HuH-7 (cell line): Measurements from ENCODE around the gene OSBPL10.
"Not testable (repeated sequence)": the region's sequence is repeated elsewhere in the genome, so short reads cannot be mapped to it uniquely, and the experiment has no call there.

Experiments
- DNase-seq: peaks from one replicate; pipeline ENCODE4 v3.0.0; 2011; ENCODE audit warnings: low spot score

The OSBPL10 gene

GRCh38 chr3:31704591-31705179 is 276.4 kb downstream of the OSBPL10 start:
- DNase-seq: no peak

DNA sequence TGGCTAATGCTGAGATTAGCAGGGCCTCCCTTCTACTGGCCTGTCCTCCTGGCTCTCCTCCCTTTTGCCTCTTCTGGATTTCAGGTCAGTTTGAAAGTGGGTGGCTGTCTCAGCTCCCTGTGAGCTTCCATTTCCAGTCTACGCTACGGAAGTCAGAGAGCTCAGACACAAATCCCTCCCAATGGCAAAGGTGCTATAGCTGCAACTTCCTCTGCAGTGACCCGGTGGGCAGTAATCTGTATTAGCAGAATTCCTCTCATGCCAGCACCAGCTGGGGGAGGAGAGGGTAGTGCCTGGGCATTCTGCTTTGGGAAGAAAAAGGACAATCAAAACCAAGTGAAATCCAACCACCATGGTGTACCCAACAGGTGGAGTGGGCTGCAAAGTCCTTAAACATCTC is 276.9 kb downstream of the OSBPL10 start:
- no peak for DNase-seq

- no peak for DNase-seq
Measured at GRCh38 chr3:31701286-31701685, 279.8 kb downstream of the OSBPL10 start.

DNA sequence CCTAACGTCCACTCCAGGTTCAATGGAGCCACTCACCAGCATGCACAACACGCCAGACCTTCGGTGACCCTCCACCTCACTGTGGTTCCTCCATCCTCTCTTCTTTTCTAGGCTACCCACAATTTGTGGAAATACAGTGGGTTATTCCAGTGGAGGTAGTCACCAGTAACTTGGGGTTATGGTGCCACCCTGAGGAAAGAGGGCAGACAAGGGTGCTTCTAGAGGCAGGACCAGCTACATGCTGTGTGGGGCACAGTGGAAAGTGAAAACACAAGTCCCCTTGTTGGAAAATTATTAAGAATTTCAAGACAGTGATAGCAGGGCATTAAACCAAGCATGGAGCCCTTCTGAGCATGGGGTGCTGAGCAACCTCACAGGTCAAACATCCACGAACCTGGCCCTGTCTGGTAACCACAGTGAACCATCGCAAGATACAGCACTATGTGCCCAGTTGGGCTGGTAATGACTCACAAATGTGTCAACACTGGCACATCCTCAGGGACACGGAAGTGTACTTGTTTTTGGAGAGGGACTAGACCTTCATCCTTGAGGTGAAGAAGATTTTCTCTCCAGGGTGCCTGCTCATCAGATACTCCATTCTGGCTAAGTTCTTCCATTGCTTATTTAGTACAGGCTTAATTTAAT is 281.6 kb downstream of the OSBPL10 start:
- DNase-seq: no peak

DNA sequence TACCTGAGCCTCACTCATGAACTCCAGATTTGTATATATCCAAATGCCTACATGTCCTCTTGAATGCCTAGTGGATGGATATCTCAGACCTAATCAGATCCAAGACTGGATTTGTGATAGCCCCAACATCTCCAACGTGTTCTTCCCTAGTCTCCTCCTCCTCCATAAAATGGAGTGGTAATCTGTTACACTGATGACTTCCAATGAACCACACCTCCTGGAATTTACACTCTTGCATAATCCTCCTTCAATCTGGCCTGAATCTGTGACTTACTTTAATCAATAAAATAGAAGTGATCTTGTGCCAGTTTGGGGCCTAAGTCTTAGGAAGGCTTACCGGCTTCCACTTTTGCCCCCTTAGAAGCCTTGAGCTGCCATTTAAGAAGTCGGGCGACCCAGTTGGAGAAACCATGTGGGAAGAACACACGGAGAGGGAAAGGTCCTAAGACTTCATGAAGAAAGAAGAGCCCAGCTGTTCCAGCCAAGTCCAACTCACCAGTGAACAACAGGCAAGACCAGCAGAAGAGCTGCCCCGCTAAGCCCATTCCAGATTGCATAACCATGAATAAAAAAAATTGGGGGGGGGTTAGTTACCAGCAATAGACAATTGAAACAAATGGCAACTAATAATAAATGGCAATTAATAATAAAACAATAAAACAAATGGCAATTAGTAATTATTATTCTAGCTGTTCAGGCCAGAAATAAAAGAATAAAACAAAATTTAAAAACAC is 284.1 kb downstream of the OSBPL10 start:
- no peak for DNase-seq

DNA sequence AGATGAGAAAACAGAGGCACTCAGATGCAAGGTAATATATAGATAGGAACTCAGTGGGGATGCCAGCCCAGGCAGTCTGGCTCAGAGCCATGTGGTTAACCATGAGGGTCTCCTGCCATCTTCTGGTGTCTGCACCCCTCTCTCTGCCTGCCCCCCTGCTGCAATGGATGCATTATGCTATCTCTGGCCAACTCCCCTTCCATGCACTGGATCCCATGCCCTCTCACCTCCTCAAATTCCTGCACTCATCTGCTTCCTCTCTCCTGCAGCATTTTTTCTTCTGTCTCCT is 285.1 kb downstream of the OSBPL10 start:
- DNase-seq: no peak

- peak; percentile 52 for DNase-seq
Measured at GRCh38 chr3:31695280-31696008, 285.6 kb downstream of the OSBPL10 start.

DNA sequence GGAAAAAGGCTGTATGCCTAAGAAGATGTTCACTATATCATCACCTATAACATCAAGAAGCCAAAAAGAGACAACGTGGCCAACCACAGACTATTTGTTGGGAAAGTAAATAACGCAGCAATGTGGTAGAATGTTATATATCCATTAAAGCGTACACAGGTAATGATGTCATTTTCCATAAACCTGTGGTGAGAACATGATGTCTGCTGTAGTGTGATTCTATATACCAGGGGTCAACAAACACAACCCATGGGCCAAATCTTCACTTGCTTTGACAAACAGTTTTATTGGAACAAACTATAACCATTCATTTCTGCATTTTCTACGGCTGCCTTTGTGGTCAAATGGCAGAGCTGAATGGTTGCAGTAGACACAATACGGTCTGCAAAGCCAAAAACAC is 287.7 kb downstream of the OSBPL10 start:
- DNase-seq: no peak

DNA sequence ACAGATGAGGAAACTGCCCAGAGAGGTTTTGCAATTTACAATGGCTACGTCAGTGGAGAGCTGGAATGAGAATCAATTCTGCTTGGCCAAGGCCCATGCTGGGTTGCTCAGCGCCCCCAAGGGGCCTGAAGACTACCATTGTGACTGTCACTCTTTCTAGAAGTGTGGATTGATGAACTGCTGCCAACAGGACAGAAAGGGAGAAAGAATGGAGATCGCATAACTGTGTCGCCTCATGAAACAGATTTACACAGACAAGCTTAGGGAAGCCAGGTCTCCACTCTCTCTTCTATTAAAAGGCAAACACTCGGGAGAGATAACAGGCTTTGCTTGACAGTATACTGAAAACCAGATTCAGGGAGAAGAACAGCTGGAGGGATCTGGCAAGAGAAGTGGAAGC is 288.3 kb downstream of the OSBPL10 start:
- DNase-seq: no peak

GRCh38 chr3:31690771-31691170 is 290.3 kb downstream of the OSBPL10 start:
- DNase-seq: no peak

DNA sequence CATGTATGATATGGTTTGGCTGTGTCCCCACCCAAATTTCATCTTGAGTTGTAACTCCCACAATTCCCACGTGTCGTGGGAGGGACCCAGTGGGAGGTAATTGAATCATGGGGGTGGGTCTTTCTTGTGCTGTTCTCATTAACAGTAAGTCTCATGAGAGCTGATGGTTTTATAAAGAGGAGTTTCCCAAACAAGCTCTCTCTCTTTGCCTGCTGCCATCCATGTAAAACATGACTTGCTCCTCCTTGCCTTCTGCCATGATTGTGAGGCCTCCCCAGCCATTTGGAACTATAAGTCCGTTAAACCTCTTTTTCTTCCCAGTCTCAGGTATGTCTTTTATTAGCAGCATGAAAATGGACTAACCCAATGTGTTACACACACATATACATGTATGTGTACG is 291.5 kb downstream of the OSBPL10 start:
- not testable (repeated sequence) for DNase-seq

DNA sequence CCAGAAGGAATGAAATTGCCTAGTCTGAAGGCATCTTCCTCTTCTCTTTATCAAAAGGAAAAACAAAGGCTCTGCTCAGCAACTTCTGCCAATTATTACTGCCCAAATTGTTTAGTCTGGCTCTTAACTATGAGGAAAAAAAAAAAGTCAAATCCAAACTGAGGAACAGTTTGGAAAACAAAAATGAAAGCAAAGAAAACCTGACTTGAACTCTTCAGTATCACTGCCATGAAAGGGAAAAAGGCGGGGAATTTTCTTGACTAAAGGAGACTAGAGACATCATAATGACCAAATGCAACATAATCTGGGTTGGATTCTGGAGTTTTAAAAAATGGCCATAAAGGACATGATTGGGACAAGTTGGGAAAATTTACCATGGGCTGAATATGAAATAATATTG is 292.1 kb downstream of the OSBPL10 start:
- DNase-seq: no peak

GRCh38 chr3:31687020-31687802 is 293.9 kb downstream of the OSBPL10 start:
- no peak for DNase-seq

GRCh38 chr3:31680072-31680870 is 300.8 kb downstream of the OSBPL10 start:
- peak; percentile 57 for DNase-seq

DNA sequence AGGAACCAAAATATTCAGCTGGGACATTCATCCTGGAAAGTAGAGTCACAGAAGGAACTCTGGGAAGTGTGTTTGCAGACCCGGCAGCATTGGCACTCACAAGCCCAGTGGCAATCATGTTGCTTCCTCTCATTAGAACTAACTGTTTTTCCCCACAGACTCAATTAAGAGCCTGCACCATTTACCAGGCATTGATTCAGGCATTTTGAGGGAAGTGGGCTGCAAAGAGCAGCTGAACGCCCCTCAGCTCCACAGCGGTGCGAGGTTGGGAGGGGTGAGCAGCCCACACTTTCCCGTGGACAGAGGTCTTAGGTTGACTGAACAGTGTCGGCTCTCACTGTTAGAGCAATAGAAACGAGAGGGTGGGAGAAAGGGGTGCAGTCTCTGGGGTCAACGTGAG is 304.5 kb downstream of the OSBPL10 start:
- DNase-seq: no peak

DNA sequence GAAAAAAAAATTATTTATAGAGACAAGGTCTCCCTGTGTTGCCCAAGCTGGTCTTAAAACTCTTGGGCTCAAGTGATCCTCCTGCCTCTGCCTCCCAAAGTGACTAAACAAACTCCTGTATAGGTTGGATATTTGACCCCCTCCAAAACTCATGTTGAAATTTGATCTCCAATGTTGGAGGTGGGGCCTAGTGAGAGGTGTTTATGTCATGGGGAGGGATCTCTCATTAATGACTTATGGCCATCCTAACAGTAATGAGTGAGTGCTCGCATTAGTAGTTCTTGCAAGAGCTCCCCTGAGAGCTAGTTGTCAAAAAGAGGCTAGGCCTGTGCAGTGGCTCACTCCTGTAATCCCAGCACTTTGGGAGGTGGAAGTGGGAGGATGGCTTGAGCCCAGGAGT is 307.1 kb downstream of the OSBPL10 start:
- no peak for DNase-seq

DNA sequence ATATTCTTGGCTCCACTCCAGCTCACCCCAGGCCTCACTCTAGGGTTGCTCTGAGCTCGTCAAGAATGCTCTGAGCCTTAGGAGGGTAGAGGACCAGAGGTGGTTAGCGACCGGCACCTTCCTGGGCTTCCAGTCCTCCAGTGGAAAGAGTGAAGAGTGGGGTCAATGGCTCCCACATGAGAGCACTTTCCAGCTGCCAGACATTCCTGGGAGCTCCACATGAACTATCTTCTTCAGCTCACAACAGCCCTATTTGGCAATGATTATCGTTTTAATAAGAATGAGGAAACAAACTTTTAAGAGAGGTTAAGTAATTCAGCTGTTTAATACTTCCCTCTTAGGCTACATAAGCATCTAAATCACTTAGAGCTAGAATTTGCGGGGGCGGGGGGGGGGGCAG is 309.1 kb downstream of the OSBPL10 start:
- DNase-seq: no peak

GRCh38 chr3:31671451-31671850 is 309.6 kb downstream of the OSBPL10 start:
- DNase-seq: no peak

GRCh38 chr3:31670722-31671121 is 310.3 kb downstream of the OSBPL10 start:
- no peak for DNase-seq

DNA sequence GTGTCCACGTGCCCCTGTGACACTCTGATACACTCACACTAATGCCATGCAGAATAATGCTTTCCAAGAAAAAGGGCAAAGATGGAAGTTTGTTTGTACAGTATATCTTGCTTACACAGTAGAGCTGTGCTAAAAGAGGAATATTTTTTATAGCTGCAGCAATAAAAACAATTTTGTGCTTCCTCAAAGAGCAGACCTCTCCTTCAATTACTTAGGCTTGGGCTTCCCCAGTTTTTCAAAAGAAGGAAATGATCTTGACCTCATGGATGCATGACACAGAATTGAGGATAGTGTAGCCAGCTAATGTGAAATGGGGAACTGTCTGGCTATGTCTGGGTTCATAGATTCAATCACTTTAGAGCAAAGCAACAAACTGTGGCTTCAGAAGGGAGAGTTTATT is 310.9 kb downstream of the OSBPL10 start:
- DNase-seq: no peak

GRCh38 chr3:31668242-31668641 is 312.8 kb downstream of the OSBPL10 start:
- DNase-seq: peak; percentile 64
